GM21381 (cell line): ENCODE data around the gene NCAM2.

Experiments used
- ATAC-seq: cut with Tn5 transposase; IDR thresholded peaks from one replicate; pipeline ENCODE4 v1.9.1; 2021; ENCODE audit warnings: mild to moderate bottlenecking, moderate library complexity; ENCODE audit not compliant: unreplicated experiment

Gene NCAM2

GRCh38 chr21:21165063-21165645, 166.9 kb downstream of the NCAM2 start:
- ATAC-seq: no peak

- no peak for ATAC-seq
These were observed 176.5 kb downstream of the NCAM2 start for GRCh38 chr21:21174676-21175075.

GRCh38 chr21:21175798-21176334, 177.7 kb downstream of the NCAM2 start:
- ATAC-seq: no peak

GRCh38 chr21:21177353-21177986, 179.3 kb downstream of the NCAM2 start:
- no peak for ATAC-seq

- no peak for ATAC-seq
These were observed 181.6 kb downstream of the NCAM2 start for GRCh38 chr21:21179619-21180298.

GRCh38 chr21:21182401-21183010, 184.3 kb downstream of the NCAM2 start:
- no peak for ATAC-seq

- no peak for ATAC-seq
These were observed 184.9 kb downstream of the NCAM2 start for GRCh38 chr21:21183092-21183491.

- no peak for ATAC-seq
These were observed 186.7 kb downstream of the NCAM2 start for GRCh38 chr21:21184771-21185528.

- ATAC-seq: no peak
These were observed 189.4 kb downstream of the NCAM2 start for GRCh38 chr21:21187579-21187978.

- ATAC-seq: no peak
These were observed 190.4 kb downstream of the NCAM2 start for GRCh38 chr21:21188513-21189195.

- ATAC-seq: no peak
These were observed 197.3 kb downstream of the NCAM2 start for GRCh38 chr21:21195417-21195943.

GRCh38 chr21:21196087-21196486, 197.9 kb downstream of the NCAM2 start:
- ATAC-seq: no peak

- ATAC-seq: no peak
These were observed 198.6 kb downstream of the NCAM2 start for GRCh38 chr21:21196848-21197247.

GRCh38 chr21:21199342-21200102, 201.3 kb downstream of the NCAM2 start:
- ATAC-seq: no peak

GRCh38 chr21:21200103-21200938, 202.1 kb downstream of the NCAM2 start:
- no peak for ATAC-seq

GRCh38 chr21:21200939-21201615, 202.9 kb downstream of the NCAM2 start:
- peak; percentile 58 for ATAC-seq

- no peak for ATAC-seq
These were observed 205.7 kb downstream of the NCAM2 start for GRCh38 chr21:21203822-21204339.
